SU-DHL-6 (cell line): Measurements from ENCODE around the gene GABPB1.
"Not testable (repeated sequence)": the region's sequence is repeated elsewhere in the genome, so short reads cannot be mapped to it uniquely, and the experiment has no call there.

Experiments used
- H2AFZ ChIP-seq: fragments of 200-600 bp; sonication (generic); 2 replicates; pipeline ENCODE4 v1.6.1; 2014; ENCODE audit warnings: low read depth, mild to moderate bottlenecking, moderate library complexity, mixed read lengths, antibody characterized with exemption, low read length; ENCODE audit not compliant: severe bottlenecking
- H3F3A ChIP-seq: fragments of 200-600 bp; shearing (Covaris generic); 2 replicates; pipeline ENCODE4 v1.6.0; 2016; ENCODE audit warnings: antibody characterized with exemption, mild to moderate bottlenecking; ENCODE audit not compliant: insufficient read depth
- H3K27ac ChIP-seq: fragments of 200-600 bp; sonication (generic); 2 replicates; pipeline ENCODE4 v1.5.1; 2016; ENCODE audit warnings: low read depth, mild to moderate bottlenecking, low read length, moderate library complexity, mixed read lengths
- H3K27me3 ChIP-seq: fragments of 200-600 bp; sonication (generic), shearing (Covaris generic); 2 replicates; pipeline ENCODE4 v1.6.0; 2014; ENCODE audit warnings: mild to moderate bottlenecking, low read length
- H3K36me3 ChIP-seq: fragments of 200-600 bp; sonication (generic); 2 replicates; pipeline ENCODE4 v1.6.1; 2014; ENCODE audit warnings: mild to moderate bottlenecking, low read length, mixed read lengths
- H3K4me2 ChIP-seq: fragments of 300-600, 200-600 bp; shearing (Covaris generic), sonication (generic); 2 replicates; pipeline ENCODE4 v1.6.0; 2014; ENCODE audit warnings: low read length, low read depth, mild to moderate bottlenecking; ENCODE audit not compliant: poor library complexity, severe bottlenecking
- H3K4me3 ChIP-seq: fragments of 200-600 bp; sonication (generic); 2 replicates; pipeline ENCODE4 v1.5.1; 2014; ENCODE audit warnings: antibody characterized with exemption, low read length, mild to moderate bottlenecking, mixed read lengths; ENCODE audit not compliant: insufficient read depth, poor library complexity, severe bottlenecking
- H3K79me2 ChIP-seq: fragments of 200-600 bp; sonication (generic); 2 replicates; pipeline ENCODE4 v1.6.1; 2014; ENCODE audit warnings: mild to moderate bottlenecking, low read length, moderate library complexity; ENCODE audit not compliant: insufficient read depth
- H3K9ac ChIP-seq: fragments of 200-600 bp; sonication (generic); 2 replicates; pipeline ENCODE4 v1.7.0; 2014; ENCODE audit warnings: mild to moderate bottlenecking, low read length
- H3K9me2 ChIP-seq: fragments of 200-600 bp; sonication (generic); replicated peaks from 2 replicates; pipeline ENCODE4 v1.6.1; 2014; ENCODE audit warnings: low read length; ENCODE audit not compliant: insufficient read depth
- H3K9me3 ChIP-seq: fragments of 200-600 bp; sonication (generic); 2 replicates; pipeline ENCODE4 v1.6.1; 2014; ENCODE audit warnings: low read length, mixed read lengths; ENCODE audit not compliant: insufficient read depth
- H4K20me1 ChIP-seq: fragments of 200-600 bp; sonication (generic); 2 replicates; pipeline ENCODE4 v1.6.1; 2014; ENCODE audit warnings: low read depth, mild to moderate bottlenecking, antibody characterized with exemption, low read length, moderate library complexity, mixed read lengths
- EZH2phosphoT487 ChIP-seq: fragments of 200-600 bp; sonication (generic), shearing (Covaris generic); conservative IDR thresholded peaks from 2 replicates; pipeline ENCODE4 v1.6.1; 2018; ENCODE audit warnings: mild to moderate bottlenecking, antibody characterized with exemption, low read length, moderate library complexity, mixed read lengths
- TF ChIP-seq, protein P1 (sequence below): fragments of 200-600 bp; sonication (generic); IDR thresholded peaks from one replicate; pipeline ENCODE4 v1.5.1; 2017; ENCODE audit warnings: antibody characterized with exemption, mild to moderate bottlenecking, low read length, moderate library complexity; ENCODE audit not compliant: insufficient read depth, poor library complexity, severe bottlenecking

Gene GABPB1

DNA sequence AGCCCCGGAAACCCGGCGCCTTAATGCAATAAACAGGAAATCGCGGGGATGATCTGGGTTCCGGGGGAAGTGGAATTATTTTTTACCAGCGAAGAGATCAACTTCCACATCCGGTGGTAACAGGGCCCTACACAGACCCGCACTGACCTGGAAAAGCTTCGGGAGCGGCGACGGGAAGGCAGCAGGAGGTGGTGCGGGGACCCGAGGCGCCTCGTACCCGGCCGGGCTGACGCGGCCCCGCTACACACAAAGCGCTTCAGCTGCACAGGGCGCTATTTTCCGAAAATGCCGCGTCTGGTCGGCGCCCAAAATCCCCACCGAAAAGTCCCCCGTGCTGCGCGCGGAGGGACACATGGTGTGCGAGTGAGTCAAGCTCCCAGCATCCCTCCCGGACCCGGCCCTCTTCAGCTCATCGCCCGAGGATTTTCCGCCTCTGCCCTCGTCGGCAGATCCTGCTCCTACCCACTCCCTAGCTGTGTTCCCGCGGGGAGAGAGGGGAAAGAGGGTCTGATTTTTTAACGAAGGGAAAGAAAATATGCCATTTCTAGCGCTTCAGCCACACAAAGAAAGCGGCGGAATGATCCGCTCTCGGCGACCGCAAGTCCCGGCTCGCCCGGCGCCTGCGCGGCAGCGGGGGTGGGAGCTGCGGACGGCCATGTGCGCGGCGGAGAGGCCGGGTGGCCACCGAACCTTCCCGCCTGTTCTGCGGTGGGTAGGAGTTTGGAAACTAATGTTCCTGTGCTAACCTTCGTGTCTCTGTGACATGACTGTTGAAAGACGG is at the start of gene GABPB1:
TSS of gene GABPB1 (minus strand) at position 361 of the 781 bp plus-strand sequence. CDS start 45,400 bp downstream, outside the sequence.
- H3K9ac ChIP-seq: peak within 1 kb of the TSS; percentile 85
- H3K9me3 ChIP-seq: no peaks in the 10 kb centered on the region
- peak within 1 kb of the TSS; percentile 71 for H2AFZ ChIP-seq
- H4K20me1 ChIP-seq: peaks cover 8% of the 10 kb centered on the region; the same call in 1 of the 2 replicates
- TF ChIP-seq, protein P1, sequence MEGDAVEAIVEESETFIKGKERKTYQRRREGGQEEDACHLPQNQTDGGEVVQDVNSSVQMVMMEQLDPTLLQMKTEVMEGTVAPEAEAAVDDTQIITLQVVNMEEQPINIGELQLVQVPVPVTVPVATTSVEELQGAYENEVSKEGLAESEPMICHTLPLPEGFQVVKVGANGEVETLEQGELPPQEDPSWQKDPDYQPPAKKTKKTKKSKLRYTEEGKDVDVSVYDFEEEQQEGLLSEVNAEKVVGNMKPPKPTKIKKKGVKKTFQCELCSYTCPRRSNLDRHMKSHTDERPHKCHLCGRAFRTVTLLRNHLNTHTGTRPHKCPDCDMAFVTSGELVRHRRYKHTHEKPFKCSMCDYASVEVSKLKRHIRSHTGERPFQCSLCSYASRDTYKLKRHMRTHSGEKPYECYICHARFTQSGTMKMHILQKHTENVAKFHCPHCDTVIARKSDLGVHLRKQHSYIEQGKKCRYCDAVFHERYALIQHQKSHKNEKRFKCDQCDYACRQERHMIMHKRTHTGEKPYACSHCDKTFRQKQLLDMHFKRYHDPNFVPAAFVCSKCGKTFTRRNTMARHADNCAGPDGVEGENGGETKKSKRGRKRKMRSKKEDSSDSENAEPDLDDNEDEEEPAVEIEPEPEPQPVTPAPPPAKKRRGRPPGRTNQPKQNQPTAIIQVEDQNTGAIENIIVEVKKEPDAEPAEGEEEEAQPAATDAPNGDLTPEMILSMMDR: no peak
- TF ChIP-seq EZH2phosphoT487: no peak
- peaks cover 6% of the 10 kb centered on the region for H3K36me3 ChIP-seq
- H3K27ac ChIP-seq: peak within 1 kb of the TSS; percentile 86
- peak within 1 kb of the TSS; percentile 96 for H3K4me2 ChIP-seq
- H3K27me3 ChIP-seq: no peaks in the 10 kb centered on the region
- H3K79me2 ChIP-seq: peaks cover 93% of the 10 kb centered on the region
- H3K9me2 ChIP-seq: no peaks in the 10 kb centered on the region
- H3K4me3 ChIP-seq: peak within 1 kb of the TSS; percentile 70
- peaks cover 19% of the 10 kb centered on the region for H3F3A ChIP-seq

GRCh38 chr15:50391561-50391960 is 36.6 kb upstream of the GABPB1 start:
- not testable (repeated sequence) for H3K4me2 ChIP-seq, H3K4me3 ChIP-seq, H2AFZ ChIP-seq

DNA sequence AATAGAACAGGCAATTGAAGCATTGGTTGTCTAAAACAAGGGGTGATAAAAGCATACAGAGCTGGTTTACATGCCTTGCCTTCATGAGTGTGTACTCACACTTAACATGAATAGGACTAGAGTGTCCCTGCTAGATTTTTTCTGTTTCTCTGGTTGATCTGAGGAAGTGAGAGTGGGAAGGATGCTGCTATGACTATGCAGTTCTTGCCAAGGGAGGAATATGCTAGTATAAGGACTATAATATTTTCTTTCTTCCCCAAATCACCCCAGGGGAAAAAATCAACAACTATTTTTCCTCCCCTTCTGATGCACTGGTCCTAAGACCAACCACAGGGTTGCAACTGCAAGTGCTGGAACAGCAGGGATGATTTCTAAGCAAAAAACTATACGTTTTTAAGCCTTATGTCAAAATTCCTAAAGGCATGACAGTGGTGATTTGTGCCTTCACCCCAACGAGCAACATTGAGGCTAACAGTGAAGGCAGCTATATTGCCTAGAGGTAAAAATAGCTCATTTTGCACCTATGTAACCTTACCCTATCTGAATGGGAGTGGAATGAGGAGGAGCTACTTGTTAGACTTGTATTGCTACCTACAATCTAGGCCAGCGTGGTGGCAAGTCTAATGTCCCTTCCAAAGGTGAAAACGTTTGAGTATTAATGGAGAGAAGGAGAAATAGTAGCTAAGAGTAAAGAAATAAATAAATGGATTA is 35.7 kb upstream of the GABPB1 start:
- Histone ChIP-seq H3K79me2 (no peaks in the 10 kb centered on the region), H3K9me3 (no peaks in the 10 kb centered on the region), H3K9me2 (no peaks in the 10 kb centered on the region), H3K36me3 (no peaks in the 10 kb centered on the region), H3K27me3 (no peaks in the 10 kb centered on the region), H2AFZ (peak overlapping the region; percentile 46), H3K4me2 (no peak overlapping the region), H3F3A (no peaks in the 10 kb centered on the region), H3K4me3 (no peak overlapping the region), H4K20me1 (no peaks in the 10 kb centered on the region), H3K27ac (no peak overlapping the region), H3K9ac (no peak overlapping the region)
- TF ChIP-seq, protein P1: no peak
- no peak for TF ChIP-seq EZH2phosphoT487

More at GRCh38 chr15:50391561-50391960, 36.6 kb upstream of the GABPB1 start:
- H3K9ac ChIP-seq, H3K27ac ChIP-seq, H3K36me3 ChIP-seq, H3K9me2 ChIP-seq, H3F3A ChIP-seq, H3K9me3 ChIP-seq, H3K27me3 ChIP-seq, H4K20me1 ChIP-seq, H3K79me2 ChIP-seq: not testable (repeated sequence)

DNA sequence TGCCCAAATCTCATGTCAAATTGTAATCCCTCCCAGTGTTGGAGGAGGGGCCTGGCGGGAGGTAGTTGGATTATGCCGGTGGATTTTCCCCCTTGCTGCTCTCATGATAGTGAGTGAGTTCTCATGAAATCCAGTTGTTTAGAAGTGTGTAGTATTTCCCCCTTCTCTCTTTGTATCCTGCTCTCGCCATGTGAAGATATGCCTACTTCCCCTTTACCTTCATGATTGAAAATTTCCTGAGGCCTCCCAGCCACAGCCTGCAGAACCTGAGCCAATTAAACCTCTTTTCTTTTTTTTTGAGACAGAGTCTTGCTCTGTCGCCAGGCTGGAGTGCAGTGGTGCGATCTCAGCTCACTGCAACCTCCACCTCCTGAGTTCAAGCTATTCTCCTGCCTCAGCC is 27.4 kb upstream of the GABPB1 start:
- H3K79me2 ChIP-seq, H3K4me3 ChIP-seq, H3K27ac ChIP-seq, H3K27me3 ChIP-seq, H3K36me3 ChIP-seq, H2AFZ ChIP-seq, H3F3A ChIP-seq, H3K9me2 ChIP-seq, H3K9me3 ChIP-seq, H3K4me2 ChIP-seq, H4K20me1 ChIP-seq, H3K9ac ChIP-seq: not testable (repeated sequence)
